HG02588 (cell line): ENCODE measurements around the gene C22orf42.
"Not testable (repeated sequence)": the region's sequence is repeated elsewhere in the genome, so short reads cannot be mapped to it uniquely, and the experiment has no call there.

Source experiments
- ATAC-seq: cut with Tn5 transposase; IDR thresholded peaks from one replicate; pipeline ENCODE4 v1.9.1; 2021; ENCODE audit warnings: mild to moderate bottlenecking, moderate library complexity; ENCODE audit not compliant: unreplicated experiment

C22orf42 gene

DNA sequence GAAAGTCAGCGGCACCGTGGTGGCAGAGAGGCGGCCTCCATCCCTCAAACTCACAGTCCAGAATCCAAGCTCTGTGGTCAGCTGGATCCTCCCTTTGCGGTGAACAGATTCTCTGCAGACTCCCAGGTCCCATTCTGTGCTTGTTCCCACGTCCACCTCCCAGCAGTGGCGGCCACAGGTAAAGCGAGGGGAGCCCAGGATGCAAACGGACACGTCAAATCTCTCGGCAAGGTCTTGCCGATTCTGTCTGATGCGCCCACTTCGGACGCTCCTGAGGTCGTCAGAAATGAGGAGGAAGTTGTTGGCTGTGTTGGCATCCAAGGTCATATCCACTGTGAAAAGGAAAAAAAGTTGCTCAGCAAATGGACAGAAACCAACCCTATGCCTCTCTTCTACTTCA lies 31.9 kb upstream of the C22orf42 start:
- not testable (repeated sequence) for ATAC-seq

GRCh38 chr22:32185821-32186220 lies 26.7 kb upstream of the C22orf42 start:
- no peak for ATAC-seq

- ATAC-seq, result no peak
Measured at GRCh38 chr22:32183625-32184024, 24.5 kb upstream of the C22orf42 start.

DNA sequence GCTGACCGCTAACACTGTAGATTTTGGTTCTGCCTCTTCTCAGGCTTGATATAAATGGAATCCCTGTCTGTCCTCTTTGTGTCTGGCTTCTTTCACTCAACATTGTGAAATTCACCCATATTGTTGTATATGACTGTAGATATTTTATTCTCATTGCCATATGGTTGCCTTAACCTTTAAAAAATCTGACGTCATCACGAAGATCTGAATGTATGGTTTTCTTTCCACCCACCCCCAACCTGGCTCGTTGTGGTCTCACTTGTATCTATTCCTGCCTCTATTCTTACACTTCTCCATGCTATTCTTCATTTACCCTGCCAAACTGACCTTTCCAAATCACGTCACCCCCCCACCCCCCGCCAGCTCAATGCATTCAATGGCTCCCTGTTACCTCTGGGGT lies 21.9 kb upstream of the C22orf42 start:
- ATAC-seq, result no peak

- ATAC-seq, result no peak
Measured at GRCh38 chr22:32177221-32177765, 18.2 kb upstream of the C22orf42 start.

DNA sequence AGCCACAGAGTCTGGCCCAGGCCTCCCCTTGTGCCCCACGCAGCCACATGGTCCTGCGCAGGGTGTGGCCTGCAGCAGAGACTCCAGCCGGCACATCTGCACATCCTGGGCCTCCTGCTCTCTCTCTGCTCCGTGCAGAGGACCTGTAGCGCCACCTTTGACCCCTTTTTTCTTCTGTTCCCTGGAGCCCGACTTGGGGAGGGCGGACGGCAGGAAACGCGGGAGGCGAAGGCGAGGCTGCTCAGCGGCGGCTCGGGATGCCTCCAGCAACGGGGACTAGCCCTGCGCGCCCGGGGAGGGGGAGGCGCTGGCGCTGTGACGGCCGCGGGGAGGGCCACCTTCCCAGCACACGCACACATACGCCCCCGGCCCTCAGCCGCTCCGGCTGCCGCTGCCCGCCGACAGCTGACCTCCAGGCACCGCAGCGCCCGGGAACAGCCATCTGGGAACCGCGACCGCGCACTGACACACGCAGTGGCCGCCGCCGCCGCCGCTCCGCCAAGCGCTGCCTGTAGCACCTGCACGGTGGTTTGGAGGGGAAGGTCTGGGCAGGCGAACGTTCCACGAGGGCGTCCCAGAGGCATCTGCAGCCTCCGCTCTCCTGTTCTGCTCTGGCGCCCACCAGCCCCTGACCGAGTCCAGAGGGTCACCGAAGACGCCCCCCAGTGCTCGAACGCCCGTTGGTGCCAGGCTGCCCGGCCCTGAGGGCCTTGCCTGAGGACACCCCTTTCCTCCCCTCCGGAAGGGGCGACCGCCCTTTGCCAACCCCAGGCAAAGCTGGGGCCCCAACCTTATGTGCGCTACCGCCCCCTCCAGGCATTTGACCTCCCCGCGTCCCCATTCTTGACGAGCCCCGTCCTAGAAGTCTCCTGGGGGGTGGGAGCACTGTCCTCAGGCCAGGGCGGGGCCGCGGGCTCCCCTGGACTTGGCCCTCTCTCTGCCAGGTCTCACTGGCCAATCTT lies 16.9 kb upstream of the C22orf42 start:
- no peak for ATAC-seq

GRCh38 chr22:32175115-32175514 lies 16.0 kb upstream of the C22orf42 start:
- ATAC-seq, result no peak

GRCh38 chr22:32165681-32166080 lies 6.6 kb upstream of the C22orf42 start:
- no peak for ATAC-seq

DNA sequence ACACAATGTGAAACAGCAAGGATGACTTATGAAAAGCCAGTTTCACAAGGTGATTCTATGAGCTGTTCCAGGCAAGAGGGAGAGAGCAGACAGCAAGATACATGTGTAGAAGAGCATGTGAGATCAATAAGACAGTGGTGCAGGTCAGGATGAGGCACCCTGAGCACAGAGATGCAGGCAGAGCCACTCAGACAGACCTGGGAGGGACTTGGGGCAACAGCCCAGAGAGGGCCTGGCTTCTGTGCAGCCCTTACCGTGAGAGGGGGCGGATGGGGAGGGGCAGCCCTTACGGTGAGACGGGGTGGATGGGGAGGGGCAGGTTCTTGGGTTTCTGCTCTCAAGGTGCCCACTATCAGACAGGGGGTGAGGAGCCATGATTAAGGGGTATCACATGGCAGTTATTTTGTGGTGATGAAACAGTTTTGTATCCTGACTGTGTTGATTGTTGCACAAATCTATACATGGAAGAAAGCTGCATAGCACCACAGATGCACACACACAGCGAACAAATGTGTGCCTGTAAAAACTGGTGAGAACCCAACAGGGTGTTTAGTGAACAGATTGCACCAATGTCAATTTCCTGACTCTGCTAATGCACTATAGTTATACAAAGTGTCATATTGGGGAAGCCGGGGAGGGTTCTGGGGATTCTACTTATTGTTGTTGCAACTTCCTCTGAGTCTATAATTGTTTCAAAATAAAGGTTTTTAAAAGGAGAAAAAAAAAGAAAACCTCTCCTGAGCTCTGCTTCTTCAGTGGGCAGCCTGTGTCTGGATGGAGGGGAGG lies 5.2 kb upstream of the C22orf42 start:
- no peak for ATAC-seq

DNA sequence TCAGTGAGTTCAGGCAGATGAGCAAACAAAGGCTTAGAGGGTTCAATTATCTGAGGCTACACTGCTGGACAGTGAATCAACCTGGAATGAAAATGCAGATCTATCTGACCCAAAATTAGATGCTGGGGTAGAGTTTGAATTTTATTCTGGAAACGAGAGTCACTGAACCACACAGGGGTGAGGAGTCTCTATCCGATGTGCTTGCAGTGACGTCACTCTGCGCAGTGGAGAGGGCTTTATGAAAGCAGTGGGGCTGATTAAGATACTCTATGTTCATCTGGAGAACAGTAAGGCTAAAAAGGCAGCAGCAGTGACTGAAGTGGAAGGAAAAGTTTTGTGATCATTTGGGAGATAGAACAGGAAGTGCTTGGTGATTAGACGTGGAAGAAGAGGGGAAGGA lies 1.3 kb upstream of the C22orf42 start:
- not testable (repeated sequence) for ATAC-seq

GRCh38 chr22:32157632-32158031 lies 1.5 kb downstream of the C22orf42 start:
- ATAC-seq, result not testable (repeated sequence)

DNA sequence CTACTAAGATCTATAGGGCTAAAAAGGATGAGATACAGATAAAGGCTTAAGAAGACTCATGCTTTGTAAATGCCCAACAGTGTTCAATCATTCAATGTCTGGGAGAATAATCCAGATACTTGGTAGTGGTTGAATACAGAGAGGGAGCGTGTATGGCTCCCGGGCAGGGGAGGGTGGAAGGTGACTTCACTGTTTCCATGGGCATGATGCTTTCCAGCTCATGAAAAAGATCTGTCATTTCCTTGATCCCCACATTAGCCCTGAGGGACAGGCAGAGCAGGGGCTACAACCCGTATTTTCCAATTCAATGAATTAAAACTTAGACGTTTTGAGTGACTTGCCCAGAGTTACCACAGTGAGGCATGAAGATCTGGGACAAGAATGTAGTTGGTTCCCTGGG lies 4.4 kb downstream of the C22orf42 start:
- not testable (repeated sequence) for ATAC-seq

- ATAC-seq, result not testable (repeated sequence)
Measured at GRCh38 chr22:32151641-32152040, 7.5 kb downstream of the C22orf42 start.

DNA sequence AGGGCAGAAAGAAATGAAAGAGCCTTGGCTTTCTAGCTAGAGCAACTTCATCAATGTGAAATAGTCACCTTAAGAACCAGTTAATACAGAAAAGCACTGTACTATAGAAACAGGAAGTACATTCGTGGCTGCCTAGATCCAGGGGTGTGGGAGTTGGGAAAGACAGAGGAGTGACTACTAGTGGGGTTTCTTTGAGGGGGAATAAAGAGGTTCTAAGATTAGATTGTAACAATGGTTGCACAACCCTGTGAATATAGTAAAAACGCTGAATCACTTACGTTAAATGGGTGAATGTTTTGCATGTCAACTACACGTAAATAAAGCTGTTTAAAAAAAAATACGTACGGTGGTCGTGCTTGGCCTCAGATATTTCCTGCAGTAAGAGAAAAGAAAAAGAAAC lies 8.5 kb downstream of the C22orf42 start:
- not testable (repeated sequence) for ATAC-seq

DNA sequence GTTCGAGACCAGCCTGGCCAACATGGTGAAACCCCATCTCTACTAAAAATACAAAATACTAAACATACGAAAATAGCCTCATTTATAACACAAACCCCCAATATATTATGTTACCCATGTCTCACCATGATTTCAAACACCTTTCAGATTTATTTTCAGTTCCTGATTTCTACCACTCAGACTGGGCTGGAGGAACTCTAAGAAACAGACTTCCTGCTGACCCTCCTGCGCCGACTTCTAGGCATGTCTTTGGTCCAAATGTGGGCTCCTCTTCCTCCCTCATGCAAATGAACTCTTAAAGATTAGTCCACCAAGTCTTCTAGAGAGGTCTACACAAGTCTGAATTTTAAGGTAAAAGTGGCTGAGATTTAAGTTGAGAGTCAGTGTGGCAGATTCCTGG lies 10.7 kb downstream of the C22orf42 start:
- ATAC-seq, result not testable (repeated sequence)

GRCh38 chr22:32147128-32147527 lies 12.0 kb downstream of the C22orf42 start:
- ATAC-seq, result not testable (repeated sequence)

DNA sequence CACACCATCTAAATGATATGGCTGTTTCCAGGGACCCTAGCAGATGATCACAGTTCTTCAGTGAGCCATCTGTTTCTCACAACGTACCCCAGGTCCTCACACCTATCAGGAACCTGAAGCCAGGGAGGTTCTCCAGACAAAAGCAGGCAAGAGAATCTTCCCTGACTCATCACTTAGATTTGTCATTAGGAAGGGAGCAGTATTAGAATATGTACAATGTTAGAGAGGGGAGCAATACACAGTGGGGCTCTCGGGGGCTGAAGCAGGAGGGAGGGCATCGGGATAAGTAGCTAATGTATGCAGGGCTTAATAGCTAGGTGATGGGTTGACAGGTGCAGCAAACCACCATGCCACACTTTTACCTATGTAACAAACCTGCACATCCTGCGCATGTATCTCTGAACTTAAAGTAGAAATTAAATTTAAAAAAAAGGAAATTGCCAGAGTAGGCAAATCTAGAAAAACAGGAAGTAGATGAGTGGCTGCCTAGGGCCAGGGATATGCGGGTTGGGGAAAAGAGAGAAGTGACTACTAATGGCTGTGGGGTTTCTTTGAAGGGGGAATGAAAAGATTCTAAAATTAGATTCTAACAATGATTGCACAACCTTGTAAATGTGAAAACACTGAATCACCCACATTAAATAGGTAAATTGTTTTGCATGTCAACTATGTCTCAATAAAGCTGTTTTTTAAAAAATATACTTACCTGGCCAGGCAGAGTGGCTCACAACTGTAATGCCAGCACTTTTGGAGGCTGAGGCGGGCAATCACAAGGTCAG lies 14.4 kb downstream of the C22orf42 start:
- ATAC-seq, result no peak

GRCh38 chr22:32142600-32142999 lies 16.5 kb downstream of the C22orf42 start:
- ATAC-seq, result no peak

DNA sequence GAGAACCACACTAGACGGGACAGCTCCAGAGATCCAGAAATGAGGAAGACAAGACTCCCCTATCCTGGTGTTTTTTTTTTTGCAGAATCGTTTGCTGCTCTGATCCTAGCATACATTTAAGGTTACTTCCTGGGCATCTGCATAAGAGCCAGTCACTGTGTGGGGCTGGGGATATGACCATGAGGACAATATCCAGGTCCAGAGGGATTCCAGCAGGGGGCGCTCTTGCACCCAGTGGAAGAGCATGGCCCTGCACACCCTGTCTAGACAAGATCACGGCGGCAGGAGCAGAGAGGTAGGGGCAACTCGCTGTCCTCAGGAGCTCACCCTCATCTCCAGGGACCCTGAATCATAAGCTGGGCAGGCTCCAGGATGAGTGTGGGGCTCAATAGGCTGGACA lies 18.4 kb downstream of the C22orf42 start:
- not testable (repeated sequence) for ATAC-seq

GRCh38 chr22:32138576-32138975 lies 20.5 kb downstream of the C22orf42 start:
- ATAC-seq, result not testable (repeated sequence)
